Measurements from ENCODE around the gene SLC35G1.

SLC35G1 gene

GRCh38 chr10:93876381-93876780 is 17.4 kb upstream of the SLC35G1 start:
- DNase-seq (ENCODE audit: low spot score) = no peak

- no peak for DNase-seq (ENCODE audit: low spot score)
Observed at GRCh38 chr10:93879273-93879672, 14.5 kb upstream of the SLC35G1 start.

- no peak for DNase-seq (ENCODE audit: low spot score)
Observed at GRCh38 chr10:93894516-93895378, 969 bp downstream of the SLC35G1 start.

- no peak for DNase-seq (ENCODE audit: low spot score)
Observed at GRCh38 chr10:93897070-93897780, 3.4 kb downstream of the SLC35G1 start.

- no peak for DNase-seq (ENCODE audit: low spot score)
Observed at GRCh38 chr10:93899109-93899508, 5.3 kb downstream of the SLC35G1 start.

- DNase-seq (ENCODE audit: low spot score) = no peak
Observed at GRCh38 chr10:93903051-93903450, 9.3 kb downstream of the SLC35G1 start.

GRCh38 chr10:93904901-93905300 is 11.1 kb downstream of the SLC35G1 start:
- DNase-seq (ENCODE audit: low spot score) = no peak

- no peak for DNase-seq (ENCODE audit: low spot score)
Observed at GRCh38 chr10:93907059-93907458, 13.3 kb downstream of the SLC35G1 start.

GRCh38 chr10:93911866-93912265 is 18.1 kb downstream of the SLC35G1 start:
- no peak for DNase-seq (ENCODE audit: low spot score)

GRCh38 chr10:93912444-93912843 is 18.7 kb downstream of the SLC35G1 start:
- no peak for DNase-seq (ENCODE audit: low spot score)

- no peak for DNase-seq (ENCODE audit: low spot score)
Observed at GRCh38 chr10:93913706-93914105, 19.9 kb downstream of the SLC35G1 start.

GRCh38 chr10:93915598-93915997 is 21.8 kb downstream of the SLC35G1 start:
- no peak for DNase-seq (ENCODE audit: low spot score)

GRCh38 chr10:93916257-93917063 is 22.7 kb downstream of the SLC35G1 start:
- no peak for DNase-seq (ENCODE audit: low spot score)

- no peak for DNase-seq (ENCODE audit: low spot score)
Observed at GRCh38 chr10:93917064-93917391, 23.2 kb downstream of the SLC35G1 start.

GRCh38 chr10:93917821-93918220 is 24.0 kb downstream of the SLC35G1 start:
- no peak for DNase-seq (ENCODE audit: low spot score)

- DNase-seq (ENCODE audit: low spot score) = peak; percentile 27
Observed at GRCh38 chr10:93921338-93921737, 27.6 kb downstream of the SLC35G1 start.

- DNase-seq (ENCODE audit: low spot score) = no peak
Observed at GRCh38 chr10:93926613-93927012, 32.8 kb downstream of the SLC35G1 start.

- no peak for DNase-seq (ENCODE audit: low spot score)
Observed at GRCh38 chr10:93938140-93938539, 44.4 kb downstream of the SLC35G1 start.

- no peak for DNase-seq (ENCODE audit: low spot score)
Observed at GRCh38 chr10:93940881-93941280, 47.1 kb downstream of the SLC35G1 start.

GRCh38 chr10:93941606-93942005 is 47.8 kb downstream of the SLC35G1 start:
- DNase-seq (ENCODE audit: low spot score) = no peak

- no peak for DNase-seq (ENCODE audit: low spot score)
Observed at GRCh38 chr10:93945819-93946218, 52.0 kb downstream of the SLC35G1 start.

- DNase-seq (ENCODE audit: low spot score) = no peak
Observed at GRCh38 chr10:93947055-93947454, 53.3 kb downstream of the SLC35G1 start.

- DNase-seq (ENCODE audit: low spot score) = no peak
Observed at GRCh38 chr10:93947524-93947923, 53.7 kb downstream of the SLC35G1 start.
